WTC11 (cell line): ENCODE data around the gene CLDN19.
"Not testable (repeated sequence)": the region's sequence is repeated elsewhere in the genome, so short reads cannot be mapped to it uniquely, and the experiment has no call there.

Experiments
- ATF2 ChIP-seq: sonication (generic); formaldehyde crosslinking; IDR thresholded peaks from 2 replicates; pipeline ENCODE4 v1.8.1; 2022; ENCODE audit warnings: low read depth, missing genetic modification reagents, borderline replicate concordance
- CTCF ChIP-seq: fragments of 200-600 bp; IDR thresholded peaks from 2 replicates; pipeline ENCODE4 v1.8.0; 2022; ENCODE audit warnings: antibody characterized with exemption
- NR1H2 ChIP-seq: sonication (generic); formaldehyde crosslinking; IDR thresholded peaks from 2 replicates; pipeline ENCODE4 v1.9.0; 2021; ENCODE audit warnings: mild to moderate bottlenecking, moderate library complexity, missing genetic modification reagents
- TF ChIP-seq, protein P1 (sequence below): sonication (generic); formaldehyde crosslinking; IDR thresholded peaks from 2 replicates; pipeline ENCODE4 v1.8.1; 2023; ENCODE audit warnings: mild to moderate bottlenecking, moderate library complexity, missing genetic modification reagents

DNA sequence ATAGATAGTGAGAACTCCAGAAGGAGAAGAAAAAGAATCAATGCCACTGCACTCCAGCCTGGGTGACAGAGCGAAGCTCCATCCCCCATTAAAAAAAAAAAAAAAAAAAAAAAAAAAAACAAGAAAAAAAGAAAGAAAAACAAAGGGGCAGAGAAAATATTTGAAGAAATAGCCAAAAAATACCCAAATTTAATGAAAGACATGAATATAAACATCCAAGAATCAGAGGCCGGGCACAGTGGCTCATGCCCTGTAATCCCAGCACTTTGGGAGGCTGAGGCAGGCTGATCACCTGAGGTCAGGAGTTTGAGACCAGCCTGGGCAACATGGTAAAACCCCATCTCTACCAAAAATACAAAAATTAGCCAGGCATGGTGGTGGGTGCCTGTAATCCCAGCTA, 17.6 kb downstream of the CLDN19 start:
- TF ChIP-seq, protein P1, sequence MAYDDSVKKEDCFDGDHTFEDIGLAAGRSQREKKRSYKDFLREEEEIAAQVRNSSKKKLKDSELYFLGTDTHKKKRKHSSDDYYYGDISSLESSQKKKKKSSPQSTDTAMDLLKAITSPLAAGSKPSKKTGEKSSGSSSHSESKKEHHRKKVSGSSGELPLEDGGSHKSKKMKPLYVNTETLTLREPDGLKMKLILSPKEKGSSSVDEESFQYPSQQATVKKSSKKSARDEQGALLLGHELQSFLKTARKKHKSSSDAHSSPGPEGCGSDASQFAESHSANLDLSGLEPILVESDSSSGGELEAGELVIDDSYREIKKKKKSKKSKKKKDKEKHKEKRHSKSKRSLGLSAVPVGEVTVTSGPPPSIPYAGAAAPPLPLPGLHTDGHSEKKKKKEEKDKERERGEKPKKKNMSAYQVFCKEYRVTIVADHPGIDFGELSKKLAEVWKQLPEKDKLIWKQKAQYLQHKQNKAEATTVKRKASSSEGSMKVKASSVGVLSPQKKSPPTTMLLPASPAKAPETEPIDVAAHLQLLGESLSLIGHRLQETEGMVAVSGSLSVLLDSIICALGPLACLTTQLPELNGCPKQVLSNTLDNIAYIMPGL (CRISPR knock-in tag) = not testable (repeated sequence)
- TF ChIP-seq CTCF; NR1H2; ATF2 (CRISPR knock-in tag): not testable (repeated sequence)
